Liver (tissue), 9 donors: ENCODE measurements around the gene STX2. TPM values are rescaled to one million over a fixed set of nuclear protein-coding genes. Genes with fewer than 3 reads are reported as not detected.

Experiments used
- DNase-seq: peaks from one replicate; pipeline ENCODE4 v3.0.0-alpha.2; 2017; ENCODE audit warnings: low spot score
- H3K27ac ChIP-seq, 2 donors: one replicate each; pipeline ENCODE4 v1.7.0; 2013; ENCODE audit warnings: inconsistent platforms in 2 of 2, low read length in 2 of 2, control low read depth in 1 of 2, low read depth in 1 of 2, mild to moderate bottlenecking in 1 of 2
- H3K27me3 ChIP-seq, 4 donors: one replicate each; pipeline versions ENCODE4 v1.6.1 to v1.7.0; 2013; ENCODE audit warnings: low read length in 3 of 4, inconsistent platforms in 1 of 4, mild to moderate bottlenecking in 1 of 4, moderate library complexity in 1 of 4; ENCODE audit not compliant: control insufficient read depth in 4 of 4, insufficient read depth in 4 of 4
- H3K36me3 ChIP-seq, 4 donors: one replicate each; pipeline versions ENCODE4 v1.6.1 to v1.7.0; 2013; ENCODE audit warnings: low read length in 3 of 4, mild to moderate bottlenecking in 3 of 4, low read depth in 1 of 4, moderate library complexity in 1 of 4; ENCODE audit not compliant: control insufficient read depth in 4 of 4, insufficient read depth in 3 of 4
- H3K4me1 ChIP-seq, 4 donors: one replicate each; pipeline versions ENCODE4 v1.6.1 to v1.7.0; 2013; ENCODE audit warnings: low read length in 3 of 4, mild to moderate bottlenecking in 3 of 4, moderate library complexity in 1 of 4; ENCODE audit not compliant: control insufficient read depth in 4 of 4, insufficient read depth in 4 of 4
- H3K4me3 ChIP-seq, 3 donors: one replicate each; pipeline versions ENCODE4 v1.6.1 to v1.7.0; 2013; ENCODE audit warnings: low read length in 3 of 3, control low read depth in 1 of 3, low read depth in 1 of 3, mild to moderate bottlenecking in 1 of 3
- H3K9ac ChIP-seq, 2 donors: one replicate each; pipeline ENCODE4 v1.7.0; 2013; ENCODE audit warnings: low read length in 2 of 2, mild to moderate bottlenecking in 2 of 2, moderate library complexity in 2 of 2, control low read depth in 1 of 2, low read depth in 1 of 2
- H3K9me3 ChIP-seq, 4 donors: one replicate each; pipeline versions ENCODE4 v1.6.1 to v1.7.0; 2013; ENCODE audit warnings: low read length in 3 of 4; ENCODE audit not compliant: control insufficient read depth in 4 of 4
- EGR1 ChIP-seq, 2 donors: IDR thresholded peaks; 2 replicates each; pipeline ENCODE4 v1.6.1; 2016 to 2018; ENCODE audit warnings: antibody characterized with exemption in 2 of 2, low read depth in 2 of 2
- FOXA1 ChIP-seq: IDR thresholded peaks from 2 replicates; pipeline ENCODE4 v1.6.1; 2016; ENCODE audit warnings: antibody characterized with exemption
- FOXA2 ChIP-seq: IDR thresholded peaks from 2 replicates; pipeline ENCODE4 v1.6.1; 2016; ENCODE audit warnings: antibody characterized with exemption
- GABPA ChIP-seq, 2 donors: IDR thresholded peaks in 1 of 2; conservative IDR thresholded peaks in 1 of 2; 2 replicates each; pipeline ENCODE4 v1.6.1; 2016; ENCODE audit warnings: antibody characterized with exemption in 2 of 2, mild to moderate bottlenecking in 1 of 2, moderate library complexity in 1 of 2
- HNF4A ChIP-seq, 2 donors: conservative IDR thresholded peaks; 2 replicates each; pipeline ENCODE4 v1.6.1; 2016; ENCODE audit warnings: antibody characterized with exemption in 2 of 2, mild to moderate bottlenecking in 2 of 2
- HNF4G ChIP-seq: IDR thresholded peaks from 2 replicates; pipeline ENCODE4 v1.6.1; 2016; ENCODE audit warnings: antibody characterized with exemption
- MAX ChIP-seq: IDR thresholded peaks from 2 replicates; pipeline ENCODE4 v1.6.1; 2016; ENCODE audit warnings: antibody characterized with exemption
- NR2F2 ChIP-seq: IDR thresholded peaks from 2 replicates; pipeline ENCODE4 v1.6.1; 2016; ENCODE audit warnings: antibody characterized with exemption
- RAD21 ChIP-seq, 2 donors: IDR thresholded peaks; 2 replicates each; pipeline ENCODE4 v1.6.1; 2016; ENCODE audit warnings: antibody characterized with exemption in 2 of 2, mild to moderate bottlenecking in 2 of 2
- RXRA ChIP-seq, 2 donors: IDR thresholded peaks; 2 replicates each; pipeline ENCODE4 v1.6.1; 2017 to 2018; ENCODE audit warnings: antibody characterized with exemption in 2 of 2, mild to moderate bottlenecking in 1 of 2
- TAF1 ChIP-seq: conservative IDR thresholded peaks from 2 replicates; pipeline ENCODE4 v1.6.1; 2016; ENCODE audit warnings: antibody characterized with exemption, mild to moderate bottlenecking
- YY1 ChIP-seq: IDR thresholded peaks from 2 replicates; pipeline ENCODE4 v1.6.1; 2016; ENCODE audit warnings: antibody characterized with exemption, mild to moderate bottlenecking
- WGBS: extraction: QIAGEN DNeasy Blood & Tissue Kit; methylation state at CpG from one replicate; pipeline ENCODE4 v1.1.7; 2013; 5-methylcytosine and 5-hydroxymethylcytosine counted together
- polyA plus RNA-seq, 2 donors: library from polyadenylated mRNA; stranded (reverse) in 1 of 2; unstranded in 1 of 2; fragments of 200-250 nt in 1 of 2; fragments of >200 nt in 1 of 2; fragmentation: Nextera tagmentation in 1 of 2; extraction: Ambion mirVana in 1 of 2; gene quantifications; one replicate each; pipeline versions ENCODE4 v1.2.1 to v1.2.3, GENCODE V29; 2013 to 2015
- total RNA-seq, 2 donors: library from RNA; depleted of rRNA; stranded (reverse); fragments of >200 nt; gene quantifications; one replicate each; pipeline ENCODE4 v1.2.3, GENCODE V29; 2014
- TF ChIP-seq, protein P1 (sequence below): fragments of 150-350 bp; IDR thresholded peaks from 2 replicates; pipeline ENCODE4 v1.5.1; 2017; ENCODE audit warnings: improper control_type of control experiment, low read depth, low read length; ENCODE audit not compliant: missing input control
- TF ChIP-seq, protein P2 (sequence below): IDR thresholded peaks from 2 replicates; pipeline ENCODE4 v1.6.1; 2016; ENCODE audit warnings: antibody characterized with exemption
- donor health status: healthy.
- donor health status: healthy.
- donor health status: healthy.
- donor health status: healthy.
- donor health status: healthy.

STX2 gene
- total and polyA plus RNA-seq, 4 donors = 4.7 to 13.8 (median 8.9) TPM

- H3K27ac ChIP-seq = no peak overlapping the region
- peaks cover 2 to 7% (median 4%) of the 10 kb centered on the region in 4 donors for H3K36me3 ChIP-seq
- H3K27me3 ChIP-seq = no peaks in the 10 kb centered on the region
- WGBS = 97% methylated on average over 14 of the region's 14 CpGs
- H3K4me3 ChIP-seq = no peak overlapping the region
- H3K9ac ChIP-seq = no peak overlapping the region
- DNase-seq = no peak
- TF ChIP-seq YY1 (no peak), HNF4A (conservative IDR thresholded peaks at IDR 0.05) (no peak), RAD21 (IDR thresholded peaks at IDR 0.05) (no peak), FOXA2 (no peak), RXRA (IDR thresholded peaks at IDR 0.05) (no peak), FOXA1 (no peak), EGR1 (IDR thresholded peaks at IDR 0.05; ENCODE audit: low read depth in 2 of 2) (no peak), TAF1 (no peak), HNF4G (no peak)
- TF ChIP-seq, protein P1, sequence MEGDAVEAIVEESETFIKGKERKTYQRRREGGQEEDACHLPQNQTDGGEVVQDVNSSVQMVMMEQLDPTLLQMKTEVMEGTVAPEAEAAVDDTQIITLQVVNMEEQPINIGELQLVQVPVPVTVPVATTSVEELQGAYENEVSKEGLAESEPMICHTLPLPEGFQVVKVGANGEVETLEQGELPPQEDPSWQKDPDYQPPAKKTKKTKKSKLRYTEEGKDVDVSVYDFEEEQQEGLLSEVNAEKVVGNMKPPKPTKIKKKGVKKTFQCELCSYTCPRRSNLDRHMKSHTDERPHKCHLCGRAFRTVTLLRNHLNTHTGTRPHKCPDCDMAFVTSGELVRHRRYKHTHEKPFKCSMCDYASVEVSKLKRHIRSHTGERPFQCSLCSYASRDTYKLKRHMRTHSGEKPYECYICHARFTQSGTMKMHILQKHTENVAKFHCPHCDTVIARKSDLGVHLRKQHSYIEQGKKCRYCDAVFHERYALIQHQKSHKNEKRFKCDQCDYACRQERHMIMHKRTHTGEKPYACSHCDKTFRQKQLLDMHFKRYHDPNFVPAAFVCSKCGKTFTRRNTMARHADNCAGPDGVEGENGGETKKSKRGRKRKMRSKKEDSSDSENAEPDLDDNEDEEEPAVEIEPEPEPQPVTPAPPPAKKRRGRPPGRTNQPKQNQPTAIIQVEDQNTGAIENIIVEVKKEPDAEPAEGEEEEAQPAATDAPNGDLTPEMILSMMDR = no peak
- H3K4me1 ChIP-seq = peaks cover 0 to 6% (median 2%) of the 10 kb centered on the region in 4 donors
- H3K9me3 ChIP-seq = peaks cover 0 to 3% (median under 1%) of the 10 kb centered on the region in 4 donors
Observed at GRCh38 chr12:130815028-130815741, 23.9 kb downstream of the STX2 start.

GRCh38 chr12:130813949-130814348 is 25.1 kb downstream of the STX2 start:
- Histone ChIP-seq H3K9ac (no peak overlapping the region), H3K4me1 (peaks cover 0 to 6% (median 2%) of the 10 kb centered on the region in 4 donors), H3K27ac (no peak overlapping the region), H3K36me3 (peaks cover 2 to 9% (median 4%) of the 10 kb centered on the region in 4 donors), H3K4me3 (no peak overlapping the region), H3K9me3 (peaks cover 0 to 3% (median under 1%) of the 10 kb centered on the region in 4 donors), H3K27me3 (no peaks in the 10 kb centered on the region)
- 97% methylated on average over 14 of the region's 14 CpGs for WGBS
- TF ChIP-seq FOXA2 (no peak), YY1 (no peak), HNF4G (no peak), RAD21 (IDR thresholded peaks at IDR 0.05) (no peak)
- no peak for DNase-seq

DNA sequence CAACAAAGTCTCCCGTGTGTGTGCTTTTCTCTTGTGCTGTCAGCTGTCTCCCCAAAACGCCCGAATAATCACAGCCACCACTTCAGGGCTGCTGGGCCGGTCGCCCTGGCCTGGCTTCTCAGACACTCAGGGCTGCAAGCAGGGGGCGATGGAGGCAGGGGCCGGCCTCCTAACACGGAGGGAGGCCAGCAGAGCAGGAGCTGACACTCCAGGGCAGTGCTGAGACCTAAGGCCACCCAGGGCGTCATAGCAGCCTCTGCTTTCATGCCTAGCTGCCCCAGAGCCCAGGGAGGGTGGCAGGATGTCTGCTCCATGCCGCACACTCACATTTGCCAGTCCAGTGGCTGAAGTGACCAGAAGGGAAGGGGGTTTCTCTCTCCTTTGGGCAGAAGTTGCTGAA is 25.6 kb downstream of the STX2 start:
- Histone ChIP-seq H3K4me1 (peaks cover 0 to 2% (median under 1%) of the 10 kb centered on the region in 4 donors), H3K27me3 (no peaks in the 10 kb centered on the region), H3K36me3 (peaks cover 2 to 9% (median 4%) of the 10 kb centered on the region in 4 donors), H3K9ac (no peak overlapping the region), H3K27ac (no peak overlapping the region), H3K4me3 (no peak overlapping the region), H3K9me3 (peaks cover 0 to 3% (median under 1%) of the 10 kb centered on the region in 4 donors)
- TF ChIP-seq HNF4G (no peak), RAD21 (IDR thresholded peaks at IDR 0.05) (no peak), FOXA1 (no peak), MAX (no peak), FOXA2 (no peak), GABPA (IDR thresholded peaks at IDR 0.05 in 1 of 2, conservative IDR thresholded peaks at IDR 0.05 in 1 of 2) (no peak), RXRA (IDR thresholded peaks at IDR 0.05) (no peak), EGR1 (IDR thresholded peaks at IDR 0.05; ENCODE audit: low read depth in 2 of 2) (no peak), NR2F2 (no peak), HNF4A (conservative IDR thresholded peaks at IDR 0.05) (no peak)
- TF ChIP-seq, protein P2, sequence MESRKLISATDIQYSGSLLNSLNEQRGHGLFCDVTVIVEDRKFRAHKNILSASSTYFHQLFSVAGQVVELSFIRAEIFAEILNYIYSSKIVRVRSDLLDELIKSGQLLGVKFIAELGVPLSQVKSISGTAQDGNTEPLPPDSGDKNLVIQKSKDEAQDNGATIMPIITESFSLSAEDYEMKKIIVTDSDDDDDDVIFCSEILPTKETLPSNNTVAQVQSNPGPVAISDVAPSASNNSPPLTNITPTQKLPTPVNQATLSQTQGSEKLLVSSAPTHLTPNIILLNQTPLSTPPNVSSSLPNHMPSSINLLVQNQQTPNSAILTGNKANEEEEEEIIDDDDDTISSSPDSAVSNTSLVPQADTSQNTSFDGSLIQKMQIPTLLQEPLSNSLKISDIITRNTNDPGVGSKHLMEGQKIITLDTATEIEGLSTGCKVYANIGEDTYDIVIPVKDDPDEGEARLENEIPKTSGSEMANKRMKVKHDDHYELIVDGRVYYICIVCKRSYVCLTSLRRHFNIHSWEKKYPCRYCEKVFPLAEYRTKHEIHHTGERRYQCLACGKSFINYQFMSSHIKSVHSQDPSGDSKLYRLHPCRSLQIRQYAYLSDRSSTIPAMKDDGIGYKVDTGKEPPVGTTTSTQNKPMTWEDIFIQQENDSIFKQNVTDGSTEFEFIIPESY = no peak
- DNase-seq = no peak
- WGBS = 94% methylated on average over 10 of the region's 10 CpGs
